IPS DF 4.7 (cell line): ENCODE results near the gene CADPS2.
"Not testable (repeated sequence)": the region's sequence is repeated elsewhere in the genome, so short reads cannot be mapped to it uniquely, and the experiment has no call there.

ENCODE experiments used
- DNase-seq: peaks from one replicate; pipeline ENCODE4 v3.0.0-alpha.2; 2013; ENCODE audit warnings: low spot score; ENCODE audit errors: extremely low read depth

Gene CADPS2

GRCh38 chr7:122300211-122300932, 585.9 kb downstream of the CADPS2 start:
- DNase-seq: no peak

DNA sequence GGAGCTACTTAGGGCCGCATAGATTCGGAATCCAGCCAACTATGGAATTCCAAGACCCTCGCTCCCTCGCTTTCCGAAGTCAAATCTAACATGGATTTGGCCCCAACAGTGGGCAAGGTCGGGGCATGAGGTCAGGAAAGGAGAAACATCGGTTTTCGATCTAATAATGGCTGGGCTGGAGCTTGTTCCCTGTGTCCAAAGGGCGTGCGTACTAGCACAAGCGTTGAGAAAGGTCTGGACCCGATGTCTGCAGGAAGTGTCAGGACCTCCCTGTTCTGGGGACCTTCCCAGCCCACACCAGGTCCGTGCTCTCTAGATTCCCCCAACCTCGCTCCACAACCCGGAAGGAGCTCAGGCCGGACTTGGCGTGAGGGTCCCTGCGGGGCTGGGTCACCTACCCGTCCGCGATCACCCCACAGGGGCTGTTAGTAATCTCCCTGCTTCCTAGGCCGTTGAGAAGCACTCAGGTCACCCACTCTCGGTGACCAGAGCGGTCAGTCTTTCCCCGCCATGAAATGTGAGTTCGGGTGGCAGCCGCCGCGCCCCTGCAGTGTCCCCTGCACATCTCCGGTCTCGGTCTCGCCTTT, 586.5 kb downstream of the CADPS2 start:
- DNase-seq: no peak

- DNase-seq: no peak
Observed at GRCh38 chr7:122298618-122299017, 587.6 kb downstream of the CADPS2 start.

GRCh38 chr7:122298131-122298530, 588.1 kb downstream of the CADPS2 start:
- DNase-seq: no peak

DNA sequence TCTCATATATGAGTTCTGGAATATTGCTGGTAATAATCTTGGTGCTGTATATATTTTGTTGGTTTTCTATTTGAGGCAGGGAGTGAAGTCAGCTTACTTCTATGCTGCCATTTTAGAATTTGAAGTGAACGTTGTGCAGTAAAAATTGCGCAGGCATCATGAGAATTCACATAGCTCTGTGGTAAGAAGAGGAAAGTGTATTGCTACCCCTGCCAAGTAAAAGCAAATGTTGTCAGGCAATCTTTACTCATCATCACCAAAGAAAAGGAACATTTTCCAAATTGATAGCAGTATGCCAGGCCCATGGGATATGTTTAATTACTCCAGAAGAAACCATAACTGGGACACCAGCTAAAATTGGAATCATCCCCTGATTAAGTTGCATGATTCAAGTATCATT, 595.1 kb downstream of the CADPS2 start:
- DNase-seq: no peak

- DNase-seq: no peak
Observed at GRCh38 chr7:122290476-122290875, 595.8 kb downstream of the CADPS2 start.

DNA sequence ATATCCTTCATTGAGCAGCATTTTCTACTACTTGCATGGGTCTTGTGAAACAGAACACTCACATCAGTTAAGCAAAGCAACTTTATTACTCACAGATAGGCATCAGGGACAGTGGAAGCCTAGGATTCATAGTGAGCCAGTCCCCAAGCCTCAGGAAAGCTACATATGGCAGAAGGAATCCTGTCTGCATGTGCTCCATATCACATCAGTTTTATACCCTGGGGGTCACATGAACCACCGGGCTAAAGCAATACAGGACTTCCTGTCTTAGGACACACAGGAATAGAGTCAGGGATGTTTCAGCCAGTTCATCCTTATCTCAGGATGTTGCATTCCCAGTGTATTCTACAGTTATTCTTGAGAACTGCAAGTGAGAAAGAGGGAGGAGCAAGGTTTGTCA, 596.8 kb downstream of the CADPS2 start:
- DNase-seq: no peak

- DNase-seq: not testable (repeated sequence)
Observed at GRCh38 chr7:122284608-122285007, 601.7 kb downstream of the CADPS2 start.

DNA sequence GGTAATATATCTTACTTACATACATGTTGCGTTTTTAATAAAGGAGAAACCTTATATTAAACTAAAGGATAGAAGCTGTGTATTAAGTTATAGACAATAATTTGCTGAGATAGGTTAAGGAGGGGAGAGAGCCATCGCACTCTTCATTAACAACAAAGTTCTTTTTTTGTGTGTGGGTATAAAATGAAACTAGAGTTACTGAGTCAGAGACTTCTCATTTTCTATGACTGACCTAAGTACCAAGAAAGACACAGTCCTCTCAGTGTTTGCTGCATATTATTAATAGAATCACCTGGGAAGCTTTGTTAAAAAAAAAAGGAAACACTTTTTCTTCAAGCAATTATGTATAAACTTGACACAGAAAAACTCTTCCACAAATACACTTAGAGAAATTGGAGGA, 613.1 kb downstream of the CADPS2 start:
- DNase-seq: no peak

GRCh38 chr7:122269241-122269640, 617.0 kb downstream of the CADPS2 start:
- DNase-seq: no peak
